Testis (tissue), 3 donors: ENCODE results near the gene LBP. TPM values are rescaled to one million over a fixed set of nuclear protein-coding genes. Genes with fewer than 3 reads are reported as not detected.
"Not testable (repeated sequence)": the region's sequence is repeated elsewhere in the genome, so short reads cannot be mapped to it uniquely, and the experiment has no call there.

ENCODE experiments used
- DNase-seq: peaks from one replicate; pipeline ENCODE4 v3.0.0-alpha.2; 2019
- H3K27ac ChIP-seq, 2 donors: fragments of 200-600 bp; sonication (generic); one replicate each; pipeline ENCODE4 v1.5.1; 2019
- H3K27me3 ChIP-seq: fragments of 200-600 bp; sonication (generic); one replicate; pipeline ENCODE4 v1.5.1; 2019
- H3K36me3 ChIP-seq: fragments of 200-600 bp; sonication (generic); one replicate; pipeline ENCODE4 v1.5.1; 2017; ENCODE audit warnings: low read depth; ENCODE audit errors: missing control alignments
- H3K4me1 ChIP-seq: fragments of 200-600 bp; sonication (generic); one replicate; pipeline ENCODE4 v1.5.1; 2019
- H3K4me3 ChIP-seq, 2 donors: fragments of 200-600 bp; sonication (generic); one replicate each; pipeline ENCODE4 v1.5.1; 2017 to 2019
- H3K9me3 ChIP-seq: fragments of 200-600 bp; sonication (generic); one replicate; pipeline ENCODE4 v1.5.1; 2017
- POLR2A ChIP-seq: fragments of 450-650 bp; IDR thresholded peaks from one replicate; pipeline ENCODE4 v1.6.1; 2017; ENCODE audit warnings: antibody characterized with exemption, mild to moderate bottlenecking, moderate library complexity
- whole genome bisulfite sequencing, 2 donors: methylation state at CpG; one replicate each; pipeline ENCODE4 v1.1.5; 2018; 5-methylcytosine and 5-hydroxymethylcytosine counted together
- intact Hi-C: fragments of 100-400 bp; cut with DNase I; formaldehyde crosslinking; loops from one replicate; pipeline ENCODE4 v1.15.1; 2023; ENCODE audit warnings: low total_unique reads
- polyA plus RNA-seq: library from polyadenylated mRNA; stranded (reverse); fragments of 350-450 nt; fragmentation: Illumina TruSeq; extraction: RNeasy Lipid Tissue Mini Kit (QIAGEN cat#74804); gene quantifications from one replicate; pipeline ENCODE4 v1.2.3, GENCODE V29; 2014; ENCODE audit warnings: low read depth, low replicate concordance; ENCODE audit not compliant: insufficient read depth
- total RNA-seq, 2 donors: library from RNA; depleted of rRNA; stranded (reverse); fragments of >200 nt; gene quantifications; one replicate each; pipeline ENCODE4 v1.2.3, GENCODE V29; 2016
- TF ChIP-seq, protein P1 (sequence below), 3 experiments: fragments of 450-650 bp in 2 of 3; fragments of 200-600 bp in 1 of 3; sonication (generic) in 1 of 3; IDR thresholded peaks; one replicate each; pipeline ENCODE4 v1.5.1; 2016 to 2019; ENCODE audit warnings: antibody characterized with exemption in 3 of 3, mild to moderate bottlenecking in 2 of 3, moderate library complexity in 1 of 3

The LBP gene
- total and polyA plus RNA-seq, 3 donors from 2014 or later, result 0.87 to 1.3 (median 1.2) TPM

DNA sequence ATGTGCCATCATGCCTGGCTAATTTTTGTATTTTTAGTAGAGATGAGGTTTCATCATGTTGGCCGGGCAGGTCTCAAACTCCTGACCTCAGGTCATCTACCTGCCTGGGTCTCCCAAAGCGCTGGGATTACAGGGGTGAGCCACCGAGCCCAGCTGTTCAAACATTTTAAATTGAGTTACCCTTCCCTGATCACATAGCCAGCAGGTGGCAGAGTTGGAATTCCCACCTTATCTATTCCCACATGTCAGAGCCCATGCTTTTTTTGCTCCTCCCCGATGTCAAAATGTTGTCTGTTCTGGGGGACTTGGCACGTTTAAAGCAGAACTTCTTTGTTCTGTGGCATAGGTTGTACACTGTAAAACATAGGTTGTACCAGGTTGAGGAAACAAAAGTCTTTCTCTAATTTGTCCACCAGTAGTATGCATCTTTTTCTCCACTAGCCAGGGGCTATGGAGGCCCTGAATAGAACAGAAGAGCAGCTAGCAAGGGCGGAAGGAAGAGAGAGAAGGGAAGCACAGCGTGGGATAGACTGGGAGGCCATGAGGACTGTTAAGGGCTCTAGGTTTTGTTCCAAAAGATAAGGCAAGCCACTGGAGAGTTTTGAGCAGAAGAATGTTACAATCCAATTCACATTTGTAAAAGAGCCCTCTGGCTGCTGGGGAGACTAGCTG, 7.3 kb upstream of the LBP start:
- peak; percentile 35 for DNase-seq
- peaks cover 4% of the 10 kb centered on the region for H3K4me1 ChIP-seq
- no peaks in the 10 kb centered on the region for H3K9me3 ChIP-seq
- TF ChIP-seq, protein P1, sequence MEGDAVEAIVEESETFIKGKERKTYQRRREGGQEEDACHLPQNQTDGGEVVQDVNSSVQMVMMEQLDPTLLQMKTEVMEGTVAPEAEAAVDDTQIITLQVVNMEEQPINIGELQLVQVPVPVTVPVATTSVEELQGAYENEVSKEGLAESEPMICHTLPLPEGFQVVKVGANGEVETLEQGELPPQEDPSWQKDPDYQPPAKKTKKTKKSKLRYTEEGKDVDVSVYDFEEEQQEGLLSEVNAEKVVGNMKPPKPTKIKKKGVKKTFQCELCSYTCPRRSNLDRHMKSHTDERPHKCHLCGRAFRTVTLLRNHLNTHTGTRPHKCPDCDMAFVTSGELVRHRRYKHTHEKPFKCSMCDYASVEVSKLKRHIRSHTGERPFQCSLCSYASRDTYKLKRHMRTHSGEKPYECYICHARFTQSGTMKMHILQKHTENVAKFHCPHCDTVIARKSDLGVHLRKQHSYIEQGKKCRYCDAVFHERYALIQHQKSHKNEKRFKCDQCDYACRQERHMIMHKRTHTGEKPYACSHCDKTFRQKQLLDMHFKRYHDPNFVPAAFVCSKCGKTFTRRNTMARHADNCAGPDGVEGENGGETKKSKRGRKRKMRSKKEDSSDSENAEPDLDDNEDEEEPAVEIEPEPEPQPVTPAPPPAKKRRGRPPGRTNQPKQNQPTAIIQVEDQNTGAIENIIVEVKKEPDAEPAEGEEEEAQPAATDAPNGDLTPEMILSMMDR (IDR thresholded peaks at IDR 0.05), result peak in 1 of 3 experiments; percentile 38
- no peak for TF ChIP-seq POLR2A
- H3K27me3 ChIP-seq, result no peaks in the 10 kb centered on the region
- 48 to 51% methylated on average over 7 of the region's 7 CpGs for WGBS, 2 donors
- H3K36me3 ChIP-seq, result no peaks in the 10 kb centered on the region
- no peak overlapping the region for H3K4me3 ChIP-seq
- no peak overlapping the region for H3K27ac ChIP-seq
- intact Hi-C loops, result no loop called here

DNA sequence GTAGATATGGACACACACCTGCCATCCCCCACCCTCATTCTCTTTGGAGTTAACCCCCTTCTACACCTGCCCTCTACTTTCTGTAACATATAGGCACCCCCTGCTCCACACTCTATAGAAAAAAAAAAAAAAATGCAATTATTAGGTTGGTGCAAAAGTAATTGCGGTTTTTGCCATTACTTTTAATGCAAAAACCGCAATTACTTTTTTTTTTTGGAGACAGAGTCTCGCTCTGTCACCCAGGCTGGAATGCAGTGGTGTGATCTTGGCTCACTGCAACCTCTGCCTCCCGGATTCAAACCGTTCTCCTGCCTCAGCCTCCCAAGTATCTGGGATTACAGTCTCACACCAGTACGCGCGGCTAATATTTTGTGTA, 6.8 kb upstream of the LBP start:
- H3K27me3 ChIP-seq, intact Hi-C loops, H3K4me3 ChIP-seq, H3K9me3 ChIP-seq, DNase-seq, H3K27ac ChIP-seq, H3K36me3 ChIP-seq, H3K4me1 ChIP-seq: not testable (repeated sequence)
- WGBS, 2 donors, result 63 to 81% methylated on average over 8 of the region's 8 CpGs

DNA sequence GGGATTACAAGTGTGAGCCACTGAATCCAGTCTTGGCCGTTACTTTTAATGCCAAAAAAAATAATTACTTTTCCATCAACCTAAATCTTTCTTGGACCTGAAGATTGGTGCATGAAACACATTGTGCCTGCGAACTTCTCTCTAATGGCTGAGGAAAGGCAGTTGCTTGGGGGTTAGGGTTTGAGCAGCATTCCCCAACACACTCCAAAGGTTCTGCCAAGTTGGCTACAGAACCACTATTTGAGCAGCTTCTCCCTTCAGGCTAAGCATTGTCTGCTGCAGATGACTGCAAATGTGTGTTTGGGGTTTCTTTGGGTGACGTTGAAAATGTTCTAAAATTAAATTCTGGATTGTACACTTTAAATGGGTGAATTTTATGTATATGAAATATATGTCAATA, 6.3 kb upstream of the LBP start:
- WGBS, 2 donors, result 54 to 67% methylated on average over 3 of the region's 3 CpGs
- Histone ChIP-seq H3K27ac (no peak overlapping the region), H3K9me3 (no peaks in the 10 kb centered on the region), H3K36me3 (no peaks in the 10 kb centered on the region), H3K4me3 (no peak overlapping the region), H3K4me1 (peaks cover 4% of the 10 kb centered on the region), H3K27me3 (no peaks in the 10 kb centered on the region)
- intact Hi-C loops, result no loop called here
- no peak for TF ChIP-seq POLR2A
- TF ChIP-seq, protein P1 (IDR thresholded peaks at IDR 0.05), result no peak
- peak; percentile 38 for DNase-seq

DNA sequence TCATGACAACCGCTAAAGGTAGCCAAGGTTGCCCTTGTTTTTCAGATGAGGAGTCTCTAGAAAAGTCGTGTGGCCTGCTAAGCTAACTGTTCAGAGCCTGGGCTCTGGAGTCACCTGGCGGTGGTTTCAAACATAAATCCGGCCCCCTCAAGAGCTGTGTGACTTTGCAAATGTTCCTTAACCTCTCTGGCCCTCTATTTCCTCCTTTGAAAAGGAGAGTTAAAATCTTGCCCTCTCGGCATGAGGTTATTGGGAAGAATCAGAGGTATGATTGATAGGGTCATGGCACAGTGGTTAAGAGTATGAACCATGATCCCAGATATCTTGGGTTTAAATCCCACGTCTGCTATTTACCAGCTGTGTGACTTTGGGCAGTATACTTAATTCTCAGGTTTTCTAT, 5.6 kb upstream of the LBP start:
- H3K27me3 ChIP-seq, result no peaks in the 10 kb centered on the region
- H3K4me1 ChIP-seq, result peaks cover 4% of the 10 kb centered on the region
- H3K4me3 ChIP-seq, result no peak overlapping the region
- TF ChIP-seq, protein P1 (IDR thresholded peaks at IDR 0.05), result no peak
- no peak for TF ChIP-seq POLR2A
- intact Hi-C loops, result no loop called here
- DNase-seq, result no peak
- H3K36me3 ChIP-seq, result no peaks in the 10 kb centered on the region
- WGBS, 2 donors, result 87 to 92% methylated on average over 6 of the region's 6 CpGs
- no peaks in the 10 kb centered on the region for H3K9me3 ChIP-seq
- H3K27ac ChIP-seq, result no peak overlapping the region

DNA sequence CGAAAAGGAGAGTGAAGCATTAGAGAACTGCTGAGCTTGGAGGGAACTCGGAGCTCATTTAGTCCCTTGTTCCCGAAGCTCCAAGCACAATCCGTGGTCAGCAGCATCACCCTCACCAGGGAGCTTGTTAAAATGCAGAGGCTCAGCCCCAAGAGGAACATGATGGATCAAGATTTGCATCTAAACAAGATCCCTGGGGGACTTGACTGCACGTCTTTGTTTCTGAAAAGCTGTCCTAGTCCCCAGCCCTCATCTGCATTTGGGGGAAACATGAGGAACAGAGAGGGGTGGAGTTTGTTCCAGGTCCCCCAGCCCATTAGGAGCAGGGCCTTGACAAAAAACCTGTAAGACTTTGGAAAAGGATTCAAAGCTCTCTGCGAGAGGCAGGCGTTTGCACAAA, 4.1 kb upstream of the LBP start:
- no peaks in the 10 kb centered on the region for H3K36me3 ChIP-seq
- no peak for TF ChIP-seq POLR2A
- TF ChIP-seq, protein P1 (IDR thresholded peaks at IDR 0.05), result no peak
- H3K27ac ChIP-seq, result no peak overlapping the region
- peaks cover 4% of the 10 kb centered on the region for H3K4me1 ChIP-seq
- intact Hi-C loops, result no loop called here
- H3K4me3 ChIP-seq, result no peak overlapping the region
- WGBS, 2 donors, result 58 to 59% methylated on average over 7 of the region's 7 CpGs
- no peaks in the 10 kb centered on the region for H3K9me3 ChIP-seq
- H3K27me3 ChIP-seq, result no peaks in the 10 kb centered on the region
- no peak for DNase-seq
